Panc1 (cell line): Measurements from ENCODE around the gene IL2. TPM values are rescaled to one million over a fixed set of nuclear protein-coding genes. Genes with fewer than 3 reads are reported as not detected.

Experiments
- ATAC-seq: fragments of 200-7000 bp; cut with Tn5 transposase; 2 replicates; pipeline ENCODE4 v1.9.1; 2020; ENCODE audit warnings: mild to moderate bottlenecking, moderate library complexity
- BruUV-seq: library from RNA; stranded (reverse); fragments of 400-500 nt; replicated peaks from 2 replicates; lab custom pipeline; 2021; lab: Mats Ljungman, UMichigan
- CTCF ChIA-PET: fragments of 300-600 bp; sonication (Branson Sonifier 250); formaldehyde crosslinking; loops from one replicate; lab custom pipeline; 2022; ENCODE audit warnings: antibody characterized with exemption; lab: Charles Lee
- POLR2A ChIA-PET: fragments of 300-600 bp; sonication (Branson Sonifier 250); formaldehyde crosslinking; loops from one replicate; lab custom pipeline; 2022; ENCODE audit warnings: antibody characterized with exemption; lab: Charles Lee
- DNase-seq: peaks from one replicate; pipeline ENCODE4 v3.0.0-alpha.2; 2010; ENCODE audit warnings: low read depth, low spot score
- H3K27ac ChIP-seq: 2 replicates; pipeline ENCODE4 v1.5.1; 2011; ENCODE audit warnings: mild to moderate bottlenecking, low read length, inconsistent platforms
- H3K27me3 ChIP-seq: fragments of 200-500 bp; sonication (Bioruptor generic); 2 replicates; pipeline ENCODE4 v1.6.0; 2014; ENCODE audit warnings: low read length, inconsistent platforms; ENCODE audit not compliant: control insufficient read depth, insufficient read depth
- H3K36me3 ChIP-seq: fragments of 200-500 bp; sonication (Bioruptor generic); 2 replicates; pipeline ENCODE4 v1.5.1; 2014; ENCODE audit warnings: inconsistent platforms, mild to moderate bottlenecking, low read length, moderate library complexity; ENCODE audit not compliant: control insufficient read depth, insufficient read depth
- H3K4me1 ChIP-seq: 2 replicates; pipeline ENCODE4 v1.5.1; 2011; ENCODE audit warnings: inconsistent platforms, mild to moderate bottlenecking, low read length, moderate library complexity; ENCODE audit not compliant: control insufficient read depth, insufficient read depth
- H3K4me3 ChIP-seq, 2 experiments: 2 replicates each; pipeline ENCODE4 v1.5.1; 2011 to 2012; ENCODE audit warnings: low read depth in 2 of 2, low read length in 2 of 2, mild to moderate bottlenecking in 2 of 2, inconsistent platforms in 1 of 2, moderate library complexity in 1 of 2
- H3K9me3 ChIP-seq: fragments of 200-500 bp; sonication (Bioruptor generic); 2 replicates; pipeline ENCODE4 v1.5.1; 2014; ENCODE audit warnings: low read depth, mild to moderate bottlenecking, inconsistent platforms, low read length, moderate library complexity; ENCODE audit not compliant: control insufficient read depth, insufficient read depth
- POLR2AphosphoS5 ChIP-seq: IDR thresholded peaks from 2 replicates; pipeline ENCODE4 v1.6.1; 2012; ENCODE audit warnings: mild to moderate bottlenecking, low read depth, low read length, moderate library complexity
- SIN3A ChIP-seq: IDR thresholded peaks from 2 replicates; pipeline ENCODE4 v1.6.1; 2012; ENCODE audit warnings: low read depth, mild to moderate bottlenecking, low read length, moderate library complexity, borderline replicate concordance; ENCODE audit not compliant: insufficient read depth
- TCF7L2 ChIP-seq: IDR thresholded peaks from 2 replicates; pipeline ENCODE4 v1.6.1; 2011; ENCODE audit warnings: mild to moderate bottlenecking, low read depth, low read length, inconsistent platforms
- in situ Hi-C: cut with HindIII; loops from 2 replicates; pipeline ENCODE4 v1.10.0; 2016; ENCODE audit warnings: low sequenced_read_pairs, low pct_unique_long_range_greater_than_20kb
- intact Hi-C: fragments of 100-400 bp; cut with micrococcal nuclease; formaldehyde crosslinking; loops from one replicate; pipeline ENCODE4 v1.10.0; 2022; ENCODE audit not compliant: unreplicated experiment
- total RNA-seq: library from RNA; stranded (reverse); gene quantifications from one replicate; pipeline ENCODE4 v1.2.1, GENCODE V29; 2021; ENCODE audit not compliant: unreplicated experiment
- TF ChIP-seq, protein P1 (sequence below), 2 experiments: IDR thresholded peaks; 2 replicates each; pipeline ENCODE4 v1.6.1; 2011 to 2012; ENCODE audit warnings: low read depth in 2 of 2, control low read depth in 1 of 2, low read length in 1 of 2, mild to moderate bottlenecking in 1 of 2, moderate library complexity in 1 of 2; ENCODE audit not compliant: insufficient read depth in 1 of 2
- TF ChIP-seq, protein P2 (sequence below): fragments of 450-650 bp; IDR thresholded peaks from 2 replicates; pipeline ENCODE4 v1.5.1; 2017; ENCODE audit warnings: mild to moderate bottlenecking

IL2 gene
- total RNA-seq, 1 experiment from 2014 or later = 0.57 TPM

DNA sequence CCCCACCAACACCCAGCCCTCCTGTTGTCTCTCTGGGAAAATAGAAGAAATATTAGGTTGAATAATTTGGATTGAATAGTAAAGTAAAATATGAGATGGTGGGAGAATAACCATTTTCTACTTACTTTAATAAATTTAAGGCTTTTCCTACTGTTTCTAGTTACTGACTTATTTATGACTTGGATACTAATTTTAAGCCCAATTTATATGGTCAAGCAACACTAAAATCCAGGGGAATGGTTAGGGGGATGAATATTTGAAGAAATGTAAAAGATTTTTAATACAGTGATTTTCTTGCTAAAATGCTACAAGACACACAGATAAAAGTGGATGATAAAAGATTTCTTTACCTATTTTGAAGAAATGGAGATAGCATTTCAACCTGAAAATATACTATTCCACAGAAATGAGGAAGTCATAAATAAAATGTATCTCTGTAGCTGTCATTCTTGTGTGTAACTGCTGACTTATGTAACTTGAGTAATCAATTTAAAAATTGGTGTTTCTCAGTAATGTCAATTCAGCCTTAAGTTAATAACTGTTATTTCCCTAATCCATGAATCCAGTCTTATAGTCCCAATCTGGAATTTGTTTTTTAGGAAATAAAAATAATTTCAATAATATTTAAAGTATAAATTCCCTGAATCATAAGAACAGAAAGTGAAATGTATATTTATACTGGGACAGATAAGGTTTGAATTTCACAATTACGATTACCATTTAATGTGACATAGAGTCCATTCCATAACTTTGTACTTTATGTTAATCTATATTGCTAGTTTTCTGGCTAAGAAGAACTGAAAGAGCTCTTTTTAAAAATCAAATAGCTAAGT, 24.3 kb upstream of the IL2 start:
- H3K4me1 ChIP-seq = no peaks in the 10 kb centered on the region
- CTCF ChIA-PET = no interaction called here
- no peaks in the 10 kb centered on the region for H3K27me3 ChIP-seq
- POLR2A ChIA-PET = no interaction called here
- no peaks in the 10 kb centered on the region for H3K36me3 ChIP-seq
- intact Hi-C loops (no loop called here), in situ Hi-C loops (no loop called here)
- TF ChIP-seq, protein P1, sequence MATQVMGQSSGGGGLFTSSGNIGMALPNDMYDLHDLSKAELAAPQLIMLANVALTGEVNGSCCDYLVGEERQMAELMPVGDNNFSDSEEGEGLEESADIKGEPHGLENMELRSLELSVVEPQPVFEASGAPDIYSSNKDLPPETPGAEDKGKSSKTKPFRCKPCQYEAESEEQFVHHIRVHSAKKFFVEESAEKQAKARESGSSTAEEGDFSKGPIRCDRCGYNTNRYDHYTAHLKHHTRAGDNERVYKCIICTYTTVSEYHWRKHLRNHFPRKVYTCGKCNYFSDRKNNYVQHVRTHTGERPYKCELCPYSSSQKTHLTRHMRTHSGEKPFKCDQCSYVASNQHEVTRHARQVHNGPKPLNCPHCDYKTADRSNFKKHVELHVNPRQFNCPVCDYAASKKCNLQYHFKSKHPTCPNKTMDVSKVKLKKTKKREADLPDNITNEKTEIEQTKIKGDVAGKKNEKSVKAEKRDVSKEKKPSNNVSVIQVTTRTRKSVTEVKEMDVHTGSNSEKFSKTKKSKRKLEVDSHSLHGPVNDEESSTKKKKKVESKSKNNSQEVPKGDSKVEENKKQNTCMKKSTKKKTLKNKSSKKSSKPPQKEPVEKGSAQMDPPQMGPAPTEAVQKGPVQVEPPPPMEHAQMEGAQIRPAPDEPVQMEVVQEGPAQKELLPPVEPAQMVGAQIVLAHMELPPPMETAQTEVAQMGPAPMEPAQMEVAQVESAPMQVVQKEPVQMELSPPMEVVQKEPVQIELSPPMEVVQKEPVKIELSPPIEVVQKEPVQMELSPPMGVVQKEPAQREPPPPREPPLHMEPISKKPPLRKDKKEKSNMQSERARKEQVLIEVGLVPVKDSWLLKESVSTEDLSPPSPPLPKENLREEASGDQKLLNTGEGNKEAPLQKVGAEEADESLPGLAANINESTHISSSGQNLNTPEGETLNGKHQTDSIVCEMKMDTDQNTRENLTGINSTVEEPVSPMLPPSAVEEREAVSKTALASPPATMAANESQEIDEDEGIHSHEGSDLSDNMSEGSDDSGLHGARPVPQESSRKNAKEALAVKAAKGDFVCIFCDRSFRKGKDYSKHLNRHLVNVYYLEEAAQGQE (IDR thresholded peaks at IDR 0.05; ENCODE audit: insufficient read depth in 1 of 2, low read depth in 2 of 2, low read length in 1 of 2) = no peak
- no peak for TF ChIP-seq SIN3A
- no peak for DNase-seq
- ATAC-seq = no peak
- no peak overlapping the region for H3K27ac ChIP-seq
- no peaks in the 10 kb centered on the region for H3K9me3 ChIP-seq
- H3K4me3 ChIP-seq = no peak overlapping the region
- no TSS peak for BruUV-seq

DNA sequence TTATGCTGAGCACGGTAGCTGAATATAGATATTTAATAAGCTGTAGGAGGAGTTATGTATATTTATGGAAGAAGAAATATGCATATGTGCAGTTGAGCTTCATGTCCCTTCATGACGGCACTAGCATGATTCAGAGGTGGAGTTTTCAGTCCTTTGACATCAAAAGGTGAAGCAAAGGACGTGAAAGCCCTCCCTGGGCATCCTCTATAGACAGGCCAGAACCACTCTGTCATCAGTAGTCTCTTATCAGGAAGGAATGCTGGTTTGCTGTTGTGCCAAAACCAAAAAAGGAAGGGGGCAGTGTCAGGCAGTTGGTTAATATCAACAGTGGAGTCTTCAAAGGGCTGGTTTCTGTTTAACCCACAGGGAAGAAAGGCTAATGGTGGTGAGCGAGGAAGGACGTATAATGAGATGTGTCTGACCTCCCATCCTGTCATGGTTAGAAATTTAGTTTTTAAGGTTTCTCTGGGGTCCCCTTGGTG, 23.5 kb upstream of the IL2 start:
- H3K36me3 ChIP-seq = no peaks in the 10 kb centered on the region
- no peak overlapping the region for H3K27ac ChIP-seq
- ATAC-seq = no peak
- no TSS peak for BruUV-seq
- H3K27me3 ChIP-seq = no peaks in the 10 kb centered on the region
- H3K4me1 ChIP-seq = no peaks in the 10 kb centered on the region
- H3K9me3 ChIP-seq = no peaks in the 10 kb centered on the region
- intact Hi-C loops (no loop called here), in situ Hi-C loops (no loop called here)
- no peak overlapping the region for H3K4me3 ChIP-seq
- CTCF ChIA-PET = no interaction called here
- TF ChIP-seq, protein P1 (IDR thresholded peaks at IDR 0.05; ENCODE audit: insufficient read depth in 1 of 2, low read depth in 2 of 2, low read length in 1 of 2) = no peak
- TF ChIP-seq POLR2AphosphoS5 (no peak), TCF7L2 (no peak), SIN3A (no peak)
- TF ChIP-seq, protein P2, sequence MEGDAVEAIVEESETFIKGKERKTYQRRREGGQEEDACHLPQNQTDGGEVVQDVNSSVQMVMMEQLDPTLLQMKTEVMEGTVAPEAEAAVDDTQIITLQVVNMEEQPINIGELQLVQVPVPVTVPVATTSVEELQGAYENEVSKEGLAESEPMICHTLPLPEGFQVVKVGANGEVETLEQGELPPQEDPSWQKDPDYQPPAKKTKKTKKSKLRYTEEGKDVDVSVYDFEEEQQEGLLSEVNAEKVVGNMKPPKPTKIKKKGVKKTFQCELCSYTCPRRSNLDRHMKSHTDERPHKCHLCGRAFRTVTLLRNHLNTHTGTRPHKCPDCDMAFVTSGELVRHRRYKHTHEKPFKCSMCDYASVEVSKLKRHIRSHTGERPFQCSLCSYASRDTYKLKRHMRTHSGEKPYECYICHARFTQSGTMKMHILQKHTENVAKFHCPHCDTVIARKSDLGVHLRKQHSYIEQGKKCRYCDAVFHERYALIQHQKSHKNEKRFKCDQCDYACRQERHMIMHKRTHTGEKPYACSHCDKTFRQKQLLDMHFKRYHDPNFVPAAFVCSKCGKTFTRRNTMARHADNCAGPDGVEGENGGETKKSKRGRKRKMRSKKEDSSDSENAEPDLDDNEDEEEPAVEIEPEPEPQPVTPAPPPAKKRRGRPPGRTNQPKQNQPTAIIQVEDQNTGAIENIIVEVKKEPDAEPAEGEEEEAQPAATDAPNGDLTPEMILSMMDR = no peak
- DNase-seq = no peak
- POLR2A ChIA-PET = no interaction called here
